ENCODE results near the gene ABLIM3.

ABLIM3 gene

GRCh38 chr5:149223081-149223848, 82.0 kb downstream of the ABLIM3 start:
- TF ChIP-seq RAD21 (IDR thresholded peaks at IDR 0.05; ENCODE audit: low read depth) = no peak
- TF ChIP-seq, protein P1, sequence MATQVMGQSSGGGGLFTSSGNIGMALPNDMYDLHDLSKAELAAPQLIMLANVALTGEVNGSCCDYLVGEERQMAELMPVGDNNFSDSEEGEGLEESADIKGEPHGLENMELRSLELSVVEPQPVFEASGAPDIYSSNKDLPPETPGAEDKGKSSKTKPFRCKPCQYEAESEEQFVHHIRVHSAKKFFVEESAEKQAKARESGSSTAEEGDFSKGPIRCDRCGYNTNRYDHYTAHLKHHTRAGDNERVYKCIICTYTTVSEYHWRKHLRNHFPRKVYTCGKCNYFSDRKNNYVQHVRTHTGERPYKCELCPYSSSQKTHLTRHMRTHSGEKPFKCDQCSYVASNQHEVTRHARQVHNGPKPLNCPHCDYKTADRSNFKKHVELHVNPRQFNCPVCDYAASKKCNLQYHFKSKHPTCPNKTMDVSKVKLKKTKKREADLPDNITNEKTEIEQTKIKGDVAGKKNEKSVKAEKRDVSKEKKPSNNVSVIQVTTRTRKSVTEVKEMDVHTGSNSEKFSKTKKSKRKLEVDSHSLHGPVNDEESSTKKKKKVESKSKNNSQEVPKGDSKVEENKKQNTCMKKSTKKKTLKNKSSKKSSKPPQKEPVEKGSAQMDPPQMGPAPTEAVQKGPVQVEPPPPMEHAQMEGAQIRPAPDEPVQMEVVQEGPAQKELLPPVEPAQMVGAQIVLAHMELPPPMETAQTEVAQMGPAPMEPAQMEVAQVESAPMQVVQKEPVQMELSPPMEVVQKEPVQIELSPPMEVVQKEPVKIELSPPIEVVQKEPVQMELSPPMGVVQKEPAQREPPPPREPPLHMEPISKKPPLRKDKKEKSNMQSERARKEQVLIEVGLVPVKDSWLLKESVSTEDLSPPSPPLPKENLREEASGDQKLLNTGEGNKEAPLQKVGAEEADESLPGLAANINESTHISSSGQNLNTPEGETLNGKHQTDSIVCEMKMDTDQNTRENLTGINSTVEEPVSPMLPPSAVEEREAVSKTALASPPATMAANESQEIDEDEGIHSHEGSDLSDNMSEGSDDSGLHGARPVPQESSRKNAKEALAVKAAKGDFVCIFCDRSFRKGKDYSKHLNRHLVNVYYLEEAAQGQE (IDR thresholded peaks at IDR 0.05; ENCODE audit: low read depth) = no peak

DNA sequence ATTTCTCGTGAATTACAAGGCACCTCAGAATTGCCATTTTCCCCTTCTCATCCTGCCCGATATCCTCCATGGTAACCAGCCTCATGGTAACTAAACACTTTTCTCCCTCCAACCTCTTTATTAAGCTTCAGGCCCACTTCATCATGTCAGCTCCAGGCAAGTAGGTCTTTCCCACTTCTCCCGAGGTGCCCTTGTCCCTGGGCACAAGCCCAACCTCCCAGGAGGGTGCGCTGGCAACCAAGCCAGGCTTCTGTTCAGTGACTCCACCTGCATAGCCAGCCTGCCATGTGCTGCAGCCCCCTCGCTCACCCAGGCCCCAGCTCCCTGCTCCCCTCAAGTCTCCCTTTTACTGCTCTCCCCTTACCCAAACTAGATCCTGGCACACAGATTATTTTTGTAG, 83.0 kb downstream of the ABLIM3 start:
- TF ChIP-seq CEBPB (IDR thresholded peaks at IDR 0.05) (no peak), EGR1 (IDR thresholded peaks at IDR 0.05) (no peak), TEAD4 (IDR thresholded peaks at IDR 0.05) (no peak), FOXM1 (IDR thresholded peaks at IDR 0.05; ENCODE audit: borderline replicate concordance, low read depth) (no peak), ZBTB7A (IDR thresholded peaks at IDR 0.05; ENCODE audit: low read depth) (no peak), RAD21 (IDR thresholded peaks at IDR 0.05; ENCODE audit: low read depth) (no peak)
- TF ChIP-seq, protein P2, sequence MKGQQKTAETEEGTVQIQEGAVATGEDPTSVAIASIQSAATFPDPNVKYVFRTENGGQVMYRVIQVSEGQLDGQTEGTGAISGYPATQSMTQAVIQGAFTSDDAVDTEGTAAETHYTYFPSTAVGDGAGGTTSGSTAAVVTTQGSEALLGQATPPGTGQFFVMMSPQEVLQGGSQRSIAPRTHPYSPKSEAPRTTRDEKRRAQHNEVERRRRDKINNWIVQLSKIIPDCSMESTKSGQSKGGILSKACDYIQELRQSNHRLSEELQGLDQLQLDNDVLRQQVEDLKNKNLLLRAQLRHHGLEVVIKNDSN (IDR thresholded peaks at IDR 0.05) = no peak
- TF ChIP-seq, protein P3, sequence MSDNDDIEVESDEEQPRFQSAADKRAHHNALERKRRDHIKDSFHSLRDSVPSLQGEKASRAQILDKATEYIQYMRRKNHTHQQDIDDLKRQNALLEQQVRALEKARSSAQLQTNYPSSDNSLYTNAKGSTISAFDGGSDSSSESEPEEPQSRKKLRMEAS (IDR thresholded peaks at IDR 0.05) = no peak
- TF ChIP-seq, protein P1 (IDR thresholded peaks at IDR 0.05; ENCODE audit: low read depth) = no peak

DNA sequence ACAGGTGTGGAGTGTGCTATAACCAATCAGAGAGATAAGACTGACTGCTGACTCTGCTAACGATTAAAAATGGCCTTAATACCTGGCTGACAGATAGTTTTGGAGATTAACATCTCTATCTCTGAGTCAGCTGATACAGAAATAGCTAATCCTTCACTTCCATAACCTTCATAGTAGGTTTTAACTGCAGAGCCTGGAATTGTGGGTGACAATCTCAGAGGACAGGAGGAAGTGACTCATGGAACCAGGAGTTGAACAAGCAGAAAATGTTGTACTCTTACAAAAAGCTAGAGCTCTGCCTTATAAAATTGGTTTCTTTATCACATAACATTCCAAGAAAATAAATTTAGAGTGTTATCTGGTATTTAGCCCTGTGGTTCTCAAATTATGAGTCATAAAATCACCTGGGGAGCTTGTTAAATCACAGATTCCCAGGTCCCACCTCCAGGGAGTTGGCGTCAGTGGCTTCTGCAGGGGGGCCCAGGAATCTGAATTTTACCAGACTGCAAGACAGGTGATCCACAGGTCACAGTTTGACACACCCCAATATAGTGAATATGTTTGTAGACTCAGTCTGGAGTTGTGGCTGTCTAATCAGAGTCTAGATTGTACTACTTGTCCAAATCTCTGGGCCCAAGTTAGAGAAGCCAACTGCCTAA, 86.0 kb downstream of the ABLIM3 start:
- no peak for TF ChIP-seq RAD21 (IDR thresholded peaks at IDR 0.05; ENCODE audit: low read depth)
- TF ChIP-seq CREB1 (IDR thresholded peaks at IDR 0.05; ENCODE audit: low read depth) = no peak
- TF ChIP-seq, protein P1 (IDR thresholded peaks at IDR 0.05; ENCODE audit: low read depth) = no peak
- TF ChIP-seq YY1 (IDR thresholded peaks at IDR 0.05; ENCODE audit: low read depth) = no peak
- TF ChIP-seq, protein P3 (IDR thresholded peaks at IDR 0.05) = no peak
- TF ChIP-seq FOXM1 (IDR thresholded peaks at IDR 0.05; ENCODE audit: borderline replicate concordance, low read depth) = no peak
- TF ChIP-seq, protein P2 (IDR thresholded peaks at IDR 0.05) = no peak
- TF ChIP-seq CEBPB (IDR thresholded peaks at IDR 0.05) = no peak
- no peak for TF ChIP-seq TCF12 (IDR thresholded peaks at IDR 0.05; ENCODE audit: low read depth)
- TF ChIP-seq EGR1 (IDR thresholded peaks at IDR 0.05) = no peak

DNA sequence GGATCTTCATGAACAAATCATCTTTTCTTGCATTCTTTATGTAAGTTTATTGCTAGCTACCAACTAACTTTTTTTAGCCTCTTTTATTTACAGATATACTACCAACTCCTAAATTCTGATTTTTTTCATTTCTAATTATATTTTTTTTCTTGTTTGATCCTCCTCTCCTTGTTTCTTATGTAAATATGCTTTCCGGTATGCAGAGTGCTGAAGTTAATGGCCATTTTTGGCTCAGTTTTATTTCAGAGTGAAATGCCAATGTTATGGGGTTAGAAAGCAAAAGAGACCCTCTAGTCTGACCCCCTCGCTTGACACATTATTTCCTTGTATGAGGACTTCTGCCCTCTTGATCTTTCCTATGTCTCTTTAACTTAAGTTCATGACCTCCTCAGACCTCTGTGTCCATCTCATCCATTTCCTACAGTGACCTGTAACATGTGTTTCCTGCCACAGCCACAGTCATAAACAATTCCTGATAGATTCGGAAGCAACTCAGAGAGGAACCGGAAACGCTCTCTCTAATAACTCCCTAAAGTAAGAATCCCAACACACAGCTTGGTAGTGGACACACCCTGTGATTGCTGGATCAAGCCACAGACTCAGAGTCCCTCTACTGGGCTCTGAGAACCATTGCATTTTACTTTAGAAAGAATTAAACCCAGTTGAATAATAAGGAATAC, 87.5 kb downstream of the ABLIM3 start:
- TF ChIP-seq EGR1 (IDR thresholded peaks at IDR 0.05) (no peak), FOXM1 (IDR thresholded peaks at IDR 0.05; ENCODE audit: borderline replicate concordance, low read depth) (no peak), TAF1 (IDR thresholded peaks at IDR 0.05; ENCODE audit: low read depth) (no peak), CEBPB (IDR thresholded peaks at IDR 0.05) (no peak), RAD21 (IDR thresholded peaks at IDR 0.05; ENCODE audit: low read depth) (peak; percentile 62)
- TF ChIP-seq, protein P1 (IDR thresholded peaks at IDR 0.05; ENCODE audit: low read depth) = peak; percentile 52
